GM23338 (cell line): Measurements from ENCODE around the gene CEBPE. TPM values are rescaled to one million over a fixed set of nuclear protein-coding genes. Genes with fewer than 3 reads are reported as not detected.

ENCODE experiments used
- ATAC-seq: fragments of 200-7000 bp; cut with Tn5 transposase; 3 replicates; pipeline ENCODE4 v1.9.1; 2020
- DNase-seq: peaks from one replicate; pipeline ENCODE4 v3.0.0-alpha.2; 2015; ENCODE audit warnings: low spot score
- H2AFZ ChIP-seq: fragments of 200-600 bp; sonication (generic); 2 replicates; pipeline ENCODE4 v1.8.0; 2016; ENCODE audit warnings: antibody characterized with exemption, mild to moderate bottlenecking, moderate library complexity
- H3F3A ChIP-seq: fragments of 200-600 bp; sonication (generic); replicated peaks from 2 replicates; pipeline ENCODE4 v1.8.0; 2017; ENCODE audit warnings: antibody characterized with exemption, mixed run types, low read depth
- H3K27ac ChIP-seq: fragments of 200-600 bp; sonication (generic); 2 replicates; pipeline ENCODE4 v1.6.1; 2016; ENCODE audit warnings: low read depth
- H3K27me3 ChIP-seq: fragments of 200-600 bp; sonication (generic); 2 replicates; pipeline ENCODE4 v1.8.0; 2016; ENCODE audit warnings: mild to moderate bottlenecking, mixed run types, moderate library complexity; ENCODE audit not compliant: insufficient read depth
- H3K36me3 ChIP-seq: fragments of 200-600 bp; sonication (generic); 2 replicates; pipeline ENCODE4 v1.8.0; 2016; ENCODE audit warnings: mild to moderate bottlenecking; ENCODE audit not compliant: insufficient read depth
- H3K4me1 ChIP-seq: fragments of 200-600 bp; sonication (generic); 2 replicates; pipeline ENCODE4 v1.8.0; 2016; ENCODE audit warnings: mild to moderate bottlenecking, moderate library complexity; ENCODE audit not compliant: insufficient read depth
- H3K4me2 ChIP-seq: fragments of 200-600 bp; sonication (generic); 2 replicates; pipeline ENCODE4 v1.7.1; 2017; ENCODE audit warnings: mixed run types
- H3K4me3 ChIP-seq: fragments of 200-600 bp; sonication (generic); 2 replicates; pipeline ENCODE4 v1.6.1; 2016; ENCODE audit warnings: mixed run types
- H3K79me2 ChIP-seq: fragments of 200-600 bp; sonication (generic); replicated peaks from 2 replicates; pipeline ENCODE4 v1.8.0; 2017; ENCODE audit warnings: mild to moderate bottlenecking; ENCODE audit not compliant: insufficient read depth
- H3K9me2 ChIP-seq: fragments of 200-600 bp; sonication (generic); 2 replicates; pipeline ENCODE4 v1.8.0; 2017; ENCODE audit not compliant: insufficient read depth
- H4K20me1 ChIP-seq: fragments of 200-600 bp; sonication (generic); replicated peaks from 2 replicates; pipeline ENCODE4 v1.8.0; 2017; ENCODE audit warnings: mild to moderate bottlenecking; ENCODE audit not compliant: insufficient read depth
- H3K27ac Mint-ChIP-seq: 2 replicates; pipeline ENCODE4 v1.8.0; 2020; ENCODE audit warnings: inconsistent platforms, mild to moderate bottlenecking, moderate library complexity, mixed read lengths
- H3K27me3 Mint-ChIP-seq: 3 replicates; pipeline ENCODE4 v1.8.0; 2022; ENCODE audit warnings: low read depth, mild to moderate bottlenecking, moderate library complexity, mixed read lengths, inconsistent platforms; ENCODE audit not compliant: insufficient read depth, poor library complexity
- H3K36me3 Mint-ChIP-seq: 3 replicates; pipeline ENCODE4 v1.8.0; 2021; ENCODE audit warnings: low read depth, mild to moderate bottlenecking, inconsistent platforms, moderate library complexity, mixed read lengths
- H3K4me1 Mint-ChIP-seq: 3 replicates; pipeline ENCODE4 v1.8.0; 2020; ENCODE audit warnings: mild to moderate bottlenecking, inconsistent platforms, mixed read lengths
- H3K4me3 Mint-ChIP-seq: 3 replicates; pipeline ENCODE4 v1.8.0; 2021; ENCODE audit warnings: moderate library complexity, mild to moderate bottlenecking, inconsistent platforms, mixed read lengths
- H3K9me3 Mint-ChIP-seq: 3 replicates; pipeline ENCODE4 v1.8.0; 2020; ENCODE audit warnings: moderate library complexity, mild to moderate bottlenecking, inconsistent platforms, mixed read lengths
- CREB1 ChIP-seq: fragments of 250-450 bp; sonication (Bioruptor Pico); IDR thresholded peaks from 2 replicates; pipeline ENCODE4 v1.5.0; 2020; ENCODE audit warnings: low read depth, mild to moderate bottlenecking, moderate library complexity
- ETS1 ChIP-seq: IDR thresholded peaks from 2 replicates; pipeline ENCODE4 v1.6.1; 2016; ENCODE audit warnings: antibody characterized with exemption
- EZH2 ChIP-seq: fragments of 200-600 bp; sonication (generic); IDR thresholded peaks from one replicate; pipeline ENCODE4 v1.8.0; 2017; ENCODE audit warnings: antibody characterized with exemption, mild to moderate bottlenecking, low read depth; ENCODE audit not compliant: unreplicated experiment
- EZH2phosphoT487 ChIP-seq: fragments of 200-600 bp; sonication (generic); IDR thresholded peaks from one replicate; pipeline ENCODE4 v1.8.1; 2018; ENCODE audit warnings: antibody characterized with exemption; ENCODE audit not compliant: unreplicated experiment
- JUNB ChIP-seq: IDR thresholded peaks from one replicate; pipeline ENCODE4 v1.6.1; 2016; ENCODE audit warnings: antibody characterized with exemption; ENCODE audit not compliant: unreplicated experiment
- NANOG ChIP-seq: IDR thresholded peaks from 2 replicates; pipeline ENCODE4 v1.6.1; 2016; ENCODE audit warnings: antibody characterized with exemption, borderline replicate concordance
- POLR2AphosphoS5 ChIP-seq: IDR thresholded peaks from 2 replicates; pipeline ENCODE4 v1.6.1; 2016; ENCODE audit warnings: antibody characterized with exemption, low read depth
- REST ChIP-seq: IDR thresholded peaks from one replicate; pipeline ENCODE4 v1.6.1; 2018; ENCODE audit warnings: antibody characterized with exemption; ENCODE audit not compliant: unreplicated experiment
- STAT1 ChIP-seq: IDR thresholded peaks from one replicate; pipeline ENCODE4 v1.6.1; 2016; ENCODE audit warnings: antibody characterized with exemption; ENCODE audit not compliant: unreplicated experiment
- ZNF114 ChIP-seq: fragments of 250-450 bp; sonication (Bioruptor Pico); IDR thresholded peaks from 2 replicates; pipeline ENCODE4 v1.5.0; 2020; ENCODE audit warnings: mild to moderate bottlenecking, moderate library complexity
- ZNF331 ChIP-seq: fragments of 250-450 bp; sonication (Bioruptor Pico); IDR thresholded peaks from 2 replicates; pipeline ENCODE4 v1.5.0; 2020; ENCODE audit warnings: low read depth, mild to moderate bottlenecking, moderate library complexity
- ZNF462 ChIP-seq: fragments of 250-450 bp; sonication (Bioruptor Pico); IDR thresholded peaks from 2 replicates; pipeline ENCODE4 v1.5.0; 2020; ENCODE audit warnings: mild to moderate bottlenecking, moderate library complexity
- polyA plus RNA-seq: library from polyadenylated mRNA; unstranded; fragments of >200 nt; fragmentation: Nextera tagmentation; extraction: Ambion mirVana; gene quantifications from 2 replicates; pipeline ENCODE4 v1.2.1, GENCODE V29; 2016
- total RNA-seq: library from RNA; depleted of rRNA; stranded (reverse); fragments of >200 nt; shearing (Covaris generic); gene quantifications from 2 replicates; pipeline ENCODE4 v1.2.3, GENCODE V29; 2014
- TF ChIP-seq, protein P1 (sequence below), 2 experiments: fragments of 200-600 bp in 1 of 2; sonication (generic) in 1 of 2; conservative IDR thresholded peaks; 2 replicates each; pipeline versions ENCODE4 v1.5.1 to v1.6.1; 2016 to 2017; ENCODE audit warnings: antibody characterized with exemption in 2 of 2, low read depth in 2 of 2, mild to moderate bottlenecking in 2 of 2, moderate library complexity in 1 of 2

CEBPE gene
- total and polyA plus RNA-seq, 2 experiments from 2014 or later: not detected

DNA sequence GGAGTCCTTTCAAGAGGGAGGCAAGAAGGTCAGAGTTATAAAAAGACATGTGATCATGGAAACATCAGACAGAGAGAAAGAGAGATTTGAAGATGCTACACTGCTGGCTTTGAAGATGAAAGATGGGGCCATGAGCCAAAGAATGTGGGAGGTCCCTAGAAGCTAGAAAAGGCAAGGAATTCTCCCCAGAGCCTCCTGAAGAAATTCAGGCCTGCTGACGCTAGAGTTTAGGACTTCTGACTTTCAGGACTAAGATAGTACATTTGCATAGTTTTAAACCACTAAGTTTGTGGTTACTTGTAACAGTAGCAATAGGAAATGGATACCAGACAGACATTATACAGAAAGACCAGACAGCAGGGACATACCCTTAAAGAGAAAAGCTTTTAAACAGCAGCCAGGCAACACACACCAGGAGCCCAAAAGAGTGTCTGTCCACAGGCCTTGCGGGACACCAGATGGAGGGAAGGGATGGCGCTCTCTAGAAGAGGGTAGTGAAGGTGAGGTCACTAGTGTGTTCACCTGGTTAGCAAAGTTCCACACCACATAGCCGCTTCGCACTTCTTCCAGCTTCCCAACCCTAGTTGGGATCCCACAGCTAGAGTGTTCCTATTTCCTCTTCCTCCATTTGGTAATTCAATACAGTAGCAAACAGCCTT, 29.7 kb upstream of the CEBPE start:
- Histone ChIP-seq H3K27me3 (no peaks in the 10 kb centered on the region), H3K4me2 (no peak overlapping the region), H3F3A (0 out of 2 replicates have a peak, but pooled peaks cover 3% of the 10 kb centered on the region), H3K4me3 (no peak overlapping the region), H3K4me1 (no peaks in the 10 kb centered on the region; the same call in 1 of the 2 replicates), H3K79me2 (no peaks in the 10 kb centered on the region), H3K27ac (no peak overlapping the region), H3K36me3 (peaks cover 16% of the 10 kb centered on the region), H4K20me1 (peaks cover 5% of the 10 kb centered on the region), H2AFZ (no peak overlapping the region), H3K9me2 (peaks cover 6% of the 10 kb centered on the region; the same call in 1 of the 2 replicates)
- H3K27ac Mint-ChIP-seq: no peak overlapping the region; the same call in 1 of the 2 replicates
- peaks cover 49% of the 10 kb centered on the region for H3K36me3 Mint-ChIP-seq
- peaks cover 2% of the 10 kb centered on the region for H3K27me3 Mint-ChIP-seq
- DNase-seq (no peak), ATAC-seq (no peak)
- no peaks in the 10 kb centered on the region; the same call in 1 of the 3 replicates for H3K9me3 Mint-ChIP-seq
- H3K4me3 Mint-ChIP-seq: no peak overlapping the region
- H3K4me1 Mint-ChIP-seq: peaks cover 13% of the 10 kb centered on the region
- no peak for TF ChIP-seq CREB1 (CRISPR knock-in tag)
- TF ChIP-seq JUNB: no peak
- no peak for TF ChIP-seq ZNF462 (CRISPR knock-in tag)
- TF ChIP-seq EZH2: no peak
- TF ChIP-seq ETS1: no peak
- no peak for TF ChIP-seq ZNF331 (CRISPR knock-in tag)
- no peak for TF ChIP-seq STAT1
- no peak for TF ChIP-seq ZNF114
- TF ChIP-seq, protein P1, sequence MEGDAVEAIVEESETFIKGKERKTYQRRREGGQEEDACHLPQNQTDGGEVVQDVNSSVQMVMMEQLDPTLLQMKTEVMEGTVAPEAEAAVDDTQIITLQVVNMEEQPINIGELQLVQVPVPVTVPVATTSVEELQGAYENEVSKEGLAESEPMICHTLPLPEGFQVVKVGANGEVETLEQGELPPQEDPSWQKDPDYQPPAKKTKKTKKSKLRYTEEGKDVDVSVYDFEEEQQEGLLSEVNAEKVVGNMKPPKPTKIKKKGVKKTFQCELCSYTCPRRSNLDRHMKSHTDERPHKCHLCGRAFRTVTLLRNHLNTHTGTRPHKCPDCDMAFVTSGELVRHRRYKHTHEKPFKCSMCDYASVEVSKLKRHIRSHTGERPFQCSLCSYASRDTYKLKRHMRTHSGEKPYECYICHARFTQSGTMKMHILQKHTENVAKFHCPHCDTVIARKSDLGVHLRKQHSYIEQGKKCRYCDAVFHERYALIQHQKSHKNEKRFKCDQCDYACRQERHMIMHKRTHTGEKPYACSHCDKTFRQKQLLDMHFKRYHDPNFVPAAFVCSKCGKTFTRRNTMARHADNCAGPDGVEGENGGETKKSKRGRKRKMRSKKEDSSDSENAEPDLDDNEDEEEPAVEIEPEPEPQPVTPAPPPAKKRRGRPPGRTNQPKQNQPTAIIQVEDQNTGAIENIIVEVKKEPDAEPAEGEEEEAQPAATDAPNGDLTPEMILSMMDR (conservative IDR thresholded peaks at IDR 0.05; ENCODE audit: low read depth in 2 of 2): no peak
- no peak for TF ChIP-seq POLR2AphosphoS5
- TF ChIP-seq EZH2phosphoT487: no peak
- no peak for TF ChIP-seq REST
- TF ChIP-seq NANOG: no peak
